ENCODE results near the gene LRRC8B. TPM values are rescaled to one million over a fixed set of nuclear protein-coding genes. Genes with fewer than 3 reads are reported as not detected.

The LRRC8B gene
- polyA plus RNA-seq, 1 of the 3 experiments (the other 2 are of a cell fraction) = 3.7 TPM

GRCh38 chr1:89545264-89546038 lies 20.8 kb downstream of the LRRC8B start:
- TF ChIP-seq FOSL2 (IDR thresholded peaks at IDR 0.05; ENCODE audit: borderline replicate concordance, low read depth) = peak; percentile 10; the same call in 1 of the 2 replicates
- no peak for TF ChIP-seq EP300 (IDR thresholded peaks at IDR 0.05; ENCODE audit: borderline replicate concordance in 1 of 2, low read depth in 1 of 2, low read length in 1 of 2)
- no peaks in the 10 kb centered on the region for H3K79me2 ChIP-seq (ENCODE audit: insufficient read depth)
- CTCF ChIA-PET = no interaction called here
- H3K36me3 ChIP-seq (replicated peaks in 1 of 2; ENCODE audit: control insufficient read depth in 1 of 2, insufficient read depth in 2 of 2, low read length in 1 of 2) = no peaks in the 10 kb centered on the region
- H3K9ac ChIP-seq = no peak overlapping the region
- H3K4me2 ChIP-seq = peak overlapping the region; percentile 32; the same call in 1 of the 2 replicates
- WGBS (ENCODE audit: low lambda C conversion rate) = 61% methylated on average over 6 of the region's 6 CpGs
- no peak for DNase-seq
- POLR2A ChIA-PET = no interaction called here
- H3K27ac ChIP-seq (ENCODE audit: low read depth in 2 of 2, low read length in 1 of 2) = peak overlapping the region in 1 of 2 experiments; percentile 39; a peak in 2 of 4 replicates
- H3K4me3 ChIP-seq (ENCODE audit: low read depth in 2 of 2, low read length in 1 of 2) = no peak overlapping the region
- H3F3A ChIP-seq (replicated peaks; ENCODE audit: insufficient read depth) = peaks cover 20% of the 10 kb centered on the region
- peaks cover 17 to 32% of the 10 kb centered on the region in 2 experiments for H3K4me1 ChIP-seq (ENCODE audit: control insufficient read depth in 1 of 2, insufficient read depth in 2 of 2, low read depth in 1 of 2, low read length in 1 of 2)
- H3K9me3 ChIP-seq = no peaks in the 10 kb centered on the region
- H4K20me1 ChIP-seq (ENCODE audit: insufficient read depth) = no peaks in the 10 kb centered on the region; the same call in 1 of the 2 replicates
- no peak overlapping the region for H2AFZ ChIP-seq (ENCODE audit: low read depth)
- H3K9me2 ChIP-seq = no peaks in the 10 kb centered on the region; the same call in 1 of the 2 replicates
- H3K27me3 ChIP-seq (ENCODE audit: insufficient read depth) = no peaks in the 10 kb centered on the region

DNA sequence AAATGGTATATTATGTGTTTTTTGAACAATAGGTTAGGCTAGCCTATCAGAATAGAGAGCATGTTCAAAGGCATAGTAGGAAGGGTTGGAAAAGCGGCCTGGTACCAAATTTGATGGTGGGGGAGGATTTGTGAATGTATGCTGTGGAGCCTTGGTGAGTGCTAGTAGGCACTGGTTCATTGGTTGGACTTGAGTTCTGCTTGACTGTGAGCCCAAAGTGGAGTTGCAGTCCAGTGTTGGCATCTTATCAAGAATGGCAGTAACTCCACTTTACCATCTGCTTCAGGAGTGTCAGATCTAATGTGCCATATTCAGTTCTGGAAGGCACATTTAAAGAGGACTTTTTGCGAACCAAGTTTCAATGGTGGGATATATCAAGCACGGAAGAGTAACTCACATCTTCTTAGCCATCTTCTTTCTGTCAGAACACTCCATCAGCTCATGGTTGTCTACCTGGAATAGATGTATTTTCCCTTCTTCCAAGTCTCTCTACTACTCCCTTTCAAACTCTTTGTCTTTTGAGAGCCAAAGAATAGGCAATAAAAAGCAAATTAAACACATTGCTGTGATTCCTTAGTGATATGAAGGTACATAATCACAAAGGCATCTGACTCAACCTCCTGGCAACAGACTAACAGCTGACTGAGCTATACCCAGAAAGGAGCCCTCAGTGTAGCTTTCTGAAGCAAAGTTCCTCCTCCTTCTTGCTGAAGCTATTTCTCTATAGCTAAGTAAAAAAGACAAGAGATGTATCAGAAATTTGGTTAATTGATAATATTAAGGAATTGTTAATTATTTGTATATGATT lies 21.7 kb downstream of the LRRC8B start:
- Histone ChIP-seq H3K79me2 (ENCODE audit: insufficient read depth) (no peaks in the 10 kb centered on the region), H4K20me1 (ENCODE audit: insufficient read depth) (no peaks in the 10 kb centered on the region; the same call in 1 of the 2 replicates), H3K4me3 (ENCODE audit: low read depth in 2 of 2, low read length in 1 of 2) (no peak overlapping the region), H3K27ac (ENCODE audit: low read depth in 2 of 2, low read length in 1 of 2) (peak overlapping the region; percentile 53 to 75; a peak in 3 of 4 replicates), H3F3A (replicated peaks; ENCODE audit: insufficient read depth) (peaks cover 20% of the 10 kb centered on the region), H3K9ac (no peak overlapping the region), H3K36me3 (replicated peaks in 1 of 2; ENCODE audit: control insufficient read depth in 1 of 2, insufficient read depth in 2 of 2, low read length in 1 of 2) (no peaks in the 10 kb centered on the region), H2AFZ (ENCODE audit: low read depth) (no peak overlapping the region), H3K9me2 (no peaks in the 10 kb centered on the region; the same call in 1 of the 2 replicates), H3K4me1 (ENCODE audit: control insufficient read depth in 1 of 2, insufficient read depth in 2 of 2, low read depth in 1 of 2, low read length in 1 of 2) (peaks cover 17 to 32% of the 10 kb centered on the region in 2 experiments), H3K27me3 (ENCODE audit: insufficient read depth) (no peaks in the 10 kb centered on the region), H3K9me3 (no peaks in the 10 kb centered on the region), H3K4me2 (peak overlapping the region; percentile 42)
- DNase-seq = no peak
- POLR2A ChIA-PET = interaction anchor here (0.6 kb wide), 1 partner anchor 28 kb away, joined by 3 read pairs; no protein-coding TSS in a partner anchor
- CTCF ChIA-PET = no interaction called here
- TF ChIP-seq JUND (IDR thresholded peaks at IDR 0.05) (peak; percentile 21; the same call in 1 of the 2 replicates), FOSL2 (IDR thresholded peaks at IDR 0.05; ENCODE audit: borderline replicate concordance, low read depth) (peak; percentile 5; the same call in 1 of the 2 replicates), TCF12 (IDR thresholded peaks at IDR 0.05) (peak; percentile 51), NRF1 (IDR thresholded peaks at IDR 0.05; ENCODE audit: low read depth, low read length) (no peak)
- 96% methylated on average over 3 of the region's 3 CpGs for WGBS (ENCODE audit: low lambda C conversion rate)

- Histone ChIP-seq H3K4me1 (ENCODE audit: control insufficient read depth in 1 of 2, insufficient read depth in 2 of 2, low read depth in 1 of 2, low read length in 1 of 2) (peaks cover 17 to 32% of the 10 kb centered on the region in 2 experiments), H3K4me2 (peak overlapping the region; percentile 42), H3K79me2 (ENCODE audit: insufficient read depth) (no peaks in the 10 kb centered on the region), H3K27me3 (ENCODE audit: insufficient read depth) (no peaks in the 10 kb centered on the region), H3F3A (replicated peaks; ENCODE audit: insufficient read depth) (peaks cover 20% of the 10 kb centered on the region), H3K27ac (ENCODE audit: low read depth in 2 of 2, low read length in 1 of 2) (peak overlapping the region; percentile 54 to 75; a peak in 3 of 4 replicates), H3K9me3 (no peaks in the 10 kb centered on the region), H3K9me2 (no peaks in the 10 kb centered on the region; the same call in 1 of the 2 replicates), H3K4me3 (ENCODE audit: low read depth in 2 of 2, low read length in 1 of 2) (peak overlapping the region in 1 of 2 experiments; percentile 20; a peak in 1 of 4 replicates), H4K20me1 (ENCODE audit: insufficient read depth) (no peaks in the 10 kb centered on the region; the same call in 1 of the 2 replicates), H3K9ac (no peak overlapping the region), H2AFZ (ENCODE audit: low read depth) (no peak overlapping the region), H3K36me3 (replicated peaks in 1 of 2; ENCODE audit: control insufficient read depth in 1 of 2, insufficient read depth in 2 of 2, low read length in 1 of 2) (no peaks in the 10 kb centered on the region)
- TF ChIP-seq EZH2phosphoT487 (IDR thresholded peaks at IDR 0.05; ENCODE audit: borderline replicate concordance, low read depth) = no peak
- TF ChIP-seq, protein P1, sequence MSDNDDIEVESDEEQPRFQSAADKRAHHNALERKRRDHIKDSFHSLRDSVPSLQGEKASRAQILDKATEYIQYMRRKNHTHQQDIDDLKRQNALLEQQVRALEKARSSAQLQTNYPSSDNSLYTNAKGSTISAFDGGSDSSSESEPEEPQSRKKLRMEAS (IDR thresholded peaks at IDR 0.05; ENCODE audit: low read depth) = no peak
- TF ChIP-seq TAF1 (IDR thresholded peaks at IDR 0.05; ENCODE audit: borderline replicate concordance, low read depth, low read length) = no peak
- no peak for TF ChIP-seq RFX5 (IDR thresholded peaks at IDR 0.05; ENCODE audit: low read length)
- TF ChIP-seq ELF1 (IDR thresholded peaks at IDR 0.05) = no peak
- no peak for TF ChIP-seq SMC3 (IDR thresholded peaks at IDR 0.05; ENCODE audit: low read depth, low read length)
- ChIA-PET POLR2A (no interaction called here), CTCF (interaction anchor here (0.6 kb wide), 1 partner anchor 793 kb away, joined by 4 read pairs; no protein-coding TSS in a partner anchor)
- no peak for DNase-seq
Observed at GRCh38 chr1:89546934-89547562, 22.4 kb downstream of the LRRC8B start.
